ENCODE results near the gene LIPG. TPM values are rescaled to one million over a fixed set of nuclear protein-coding genes. Genes with fewer than 3 reads are reported as not detected.

Gene LIPG
- total and polyA plus RNA-seq, 2 donors from 2014 or later = 4.8 to 50.9 TPM

DNA sequence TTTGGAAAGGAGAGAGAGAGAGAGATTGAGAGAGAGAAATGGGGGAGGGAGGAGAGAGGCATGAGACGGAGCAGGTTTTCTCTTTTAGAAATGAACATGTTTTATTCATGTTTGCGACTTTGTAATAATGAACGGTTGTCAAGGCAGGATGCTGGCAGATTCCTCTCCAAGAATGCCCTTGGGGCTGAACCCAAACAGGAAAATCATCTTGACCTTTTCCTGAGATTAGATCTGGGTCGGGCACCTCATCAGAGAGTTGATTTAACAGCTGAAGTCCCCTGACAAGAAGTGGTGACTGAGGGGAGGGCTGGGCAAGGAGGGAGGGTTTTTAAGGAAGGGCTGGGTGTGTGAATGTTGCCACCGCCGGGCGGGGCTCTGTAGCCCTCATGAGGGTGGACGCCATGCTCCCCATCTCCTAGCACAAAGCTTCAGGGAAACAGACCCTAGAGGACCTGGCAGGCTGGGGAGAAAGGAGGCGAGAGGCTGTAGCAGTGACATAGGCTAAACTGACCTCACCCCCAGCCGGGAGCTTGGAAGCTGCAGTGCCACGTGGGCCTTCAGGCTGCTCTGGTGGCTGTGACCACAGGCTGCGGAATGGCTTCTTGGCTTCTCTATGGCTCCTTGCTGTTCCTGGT is 60.0 kb downstream of the LIPG start:
- H3K4me3 ChIP-seq (ENCODE audit: low read length in 3 of 3) = no peak overlapping the region
- H3K9ac ChIP-seq (ENCODE audit: low read length in 3 of 3) = no peak overlapping the region
- intact Hi-C loops (cut with DNase I) = no loop called here
- no peaks in the 10 kb centered on the region for H3K27me3 ChIP-seq (ENCODE audit: control insufficient read depth, insufficient read depth, low read length)
- peaks cover 0 to 7% (median 2%) of the 10 kb centered on the region in 3 donors for H3K4me1 ChIP-seq (ENCODE audit: control insufficient read depth in 2 of 3, insufficient read depth in 2 of 3, low read depth in 1 of 3, low read length in 3 of 3)
- DNase-seq (peak in 1 of 5 donors; percentile 47), FAIRE-seq (no peak)
- no peak overlapping the region for H3K27ac ChIP-seq (ENCODE audit: low read depth in 2 of 2, low read length in 2 of 2)
- H3K9me3 ChIP-seq (ENCODE audit: control insufficient read depth in 2 of 3, insufficient read depth in 1 of 3, low read length in 3 of 3) = no peaks in the 10 kb centered on the region
- no peaks in the 10 kb centered on the region for H3K36me3 ChIP-seq (ENCODE audit: control insufficient read depth in 2 of 3, insufficient read depth in 3 of 3, low read length in 3 of 3)
- TF ChIP-seq, protein P1, sequence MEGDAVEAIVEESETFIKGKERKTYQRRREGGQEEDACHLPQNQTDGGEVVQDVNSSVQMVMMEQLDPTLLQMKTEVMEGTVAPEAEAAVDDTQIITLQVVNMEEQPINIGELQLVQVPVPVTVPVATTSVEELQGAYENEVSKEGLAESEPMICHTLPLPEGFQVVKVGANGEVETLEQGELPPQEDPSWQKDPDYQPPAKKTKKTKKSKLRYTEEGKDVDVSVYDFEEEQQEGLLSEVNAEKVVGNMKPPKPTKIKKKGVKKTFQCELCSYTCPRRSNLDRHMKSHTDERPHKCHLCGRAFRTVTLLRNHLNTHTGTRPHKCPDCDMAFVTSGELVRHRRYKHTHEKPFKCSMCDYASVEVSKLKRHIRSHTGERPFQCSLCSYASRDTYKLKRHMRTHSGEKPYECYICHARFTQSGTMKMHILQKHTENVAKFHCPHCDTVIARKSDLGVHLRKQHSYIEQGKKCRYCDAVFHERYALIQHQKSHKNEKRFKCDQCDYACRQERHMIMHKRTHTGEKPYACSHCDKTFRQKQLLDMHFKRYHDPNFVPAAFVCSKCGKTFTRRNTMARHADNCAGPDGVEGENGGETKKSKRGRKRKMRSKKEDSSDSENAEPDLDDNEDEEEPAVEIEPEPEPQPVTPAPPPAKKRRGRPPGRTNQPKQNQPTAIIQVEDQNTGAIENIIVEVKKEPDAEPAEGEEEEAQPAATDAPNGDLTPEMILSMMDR (IDR thresholded peaks at IDR 0.05; ENCODE audit: borderline replicate concordance, extremely low read depth, insufficient read depth) = no peak

DNA sequence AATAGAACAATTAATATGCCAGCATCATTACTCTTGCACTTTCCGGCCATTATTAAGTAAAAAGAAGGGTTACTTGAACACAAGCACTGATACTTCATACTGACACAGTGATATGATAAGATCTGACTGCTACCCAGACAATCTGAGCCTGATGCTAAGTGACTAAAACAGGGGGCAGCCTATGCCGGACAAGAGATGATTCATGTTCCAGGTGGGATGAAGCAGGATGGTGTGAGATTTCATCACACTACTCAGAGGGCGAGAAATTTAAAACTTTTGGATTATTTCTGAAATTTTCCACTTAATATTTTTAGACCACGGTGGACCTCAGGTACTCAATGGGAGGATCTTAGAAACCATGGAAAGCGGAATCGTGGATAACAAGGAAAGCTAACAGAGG is 61.7 kb downstream of the LIPG start:
- no peak overlapping the region for H3K9ac ChIP-seq (ENCODE audit: low read length in 3 of 3)
- H3K9me3 ChIP-seq (ENCODE audit: control insufficient read depth in 2 of 3, insufficient read depth in 1 of 3, low read length in 3 of 3) = no peaks in the 10 kb centered on the region
- no peak for DNase-seq
- H3K4me3 ChIP-seq (ENCODE audit: low read length in 3 of 3) = no peak overlapping the region
- H3K4me1 ChIP-seq (ENCODE audit: control insufficient read depth in 2 of 3, insufficient read depth in 2 of 3, low read depth in 1 of 3, low read length in 3 of 3) = peaks cover 1 to 10% (median 3%) of the 10 kb centered on the region in 3 donors
- no peaks in the 10 kb centered on the region for H3K27me3 ChIP-seq (ENCODE audit: control insufficient read depth, insufficient read depth, low read length)
- H3K27ac ChIP-seq (ENCODE audit: low read depth in 2 of 2, low read length in 2 of 2) = no peak overlapping the region
- no peaks in the 10 kb centered on the region for H3K36me3 ChIP-seq (ENCODE audit: control insufficient read depth in 2 of 3, insufficient read depth in 3 of 3, low read length in 3 of 3)
- TF ChIP-seq, protein P1 (IDR thresholded peaks at IDR 0.05; ENCODE audit: borderline replicate concordance, extremely low read depth, insufficient read depth) = no peak
- intact Hi-C loops (cut with DNase I) = no loop called here
- FAIRE-seq = no peak

DNA sequence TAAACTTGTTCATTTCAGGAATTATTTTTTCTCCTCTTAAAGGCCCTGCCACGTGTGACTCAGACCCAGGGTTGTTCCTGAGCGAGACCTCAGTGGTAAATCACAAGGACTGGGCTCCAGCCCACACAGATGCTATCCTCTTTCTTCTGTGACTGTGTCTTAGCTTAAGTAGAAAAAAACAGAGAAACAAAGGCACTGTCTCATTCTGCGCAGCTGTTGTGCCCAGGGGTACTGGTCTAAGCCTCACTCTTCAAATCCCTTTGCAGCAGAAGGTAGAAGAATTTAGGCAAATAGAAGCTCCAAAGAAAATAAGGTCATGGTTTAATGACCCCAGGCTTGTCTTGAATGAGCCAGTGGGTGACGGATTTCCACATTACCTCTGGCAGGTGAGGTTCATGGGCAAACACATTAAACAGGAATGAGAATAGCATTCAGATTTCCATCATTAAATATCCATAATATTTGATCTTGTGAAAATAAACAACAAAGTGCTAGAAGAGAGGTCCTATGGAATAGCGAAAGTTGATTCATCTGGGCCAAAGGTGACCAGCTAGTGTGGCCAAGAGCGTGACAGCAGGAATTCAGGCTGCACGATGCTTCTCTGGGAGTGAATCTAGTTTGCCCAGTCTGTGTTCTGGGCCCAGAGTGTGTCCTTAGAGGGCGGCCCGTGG is 63.3 kb downstream of the LIPG start:
- FAIRE-seq (no peak), DNase-seq (peak in 1 of 5 donors; percentile 27)

More for the DNA sequence above, 63.3 kb downstream of the LIPG start:
- Histone ChIP-seq H3K27me3 (ENCODE audit: control insufficient read depth, insufficient read depth, low read length) (no peaks in the 10 kb centered on the region), H3K4me3 (ENCODE audit: low read length in 3 of 3) (no peak overlapping the region), H3K4me1 (ENCODE audit: control insufficient read depth in 2 of 3, insufficient read depth in 2 of 3, low read depth in 1 of 3, low read length in 3 of 3) (peaks cover 3 to 15% (median 13%) of the 10 kb centered on the region in 3 donors), H3K36me3 (ENCODE audit: control insufficient read depth in 2 of 3, insufficient read depth in 3 of 3, low read length in 3 of 3) (no peaks in the 10 kb centered on the region), H3K27ac (ENCODE audit: low read depth in 2 of 2, low read length in 2 of 2) (no peak overlapping the region), H3K9me3 (ENCODE audit: control insufficient read depth in 2 of 3, insufficient read depth in 1 of 3, low read length in 3 of 3) (no peaks in the 10 kb centered on the region), H3K9ac (ENCODE audit: low read length in 3 of 3) (no peak overlapping the region)
- TF ChIP-seq, protein P1 (IDR thresholded peaks at IDR 0.05; ENCODE audit: borderline replicate concordance, extremely low read depth, insufficient read depth) = no peak
- intact Hi-C loops (cut with DNase I) = no loop called here
